ENCODE measurements around the gene TEDC1.

The TEDC1 gene

DNA sequence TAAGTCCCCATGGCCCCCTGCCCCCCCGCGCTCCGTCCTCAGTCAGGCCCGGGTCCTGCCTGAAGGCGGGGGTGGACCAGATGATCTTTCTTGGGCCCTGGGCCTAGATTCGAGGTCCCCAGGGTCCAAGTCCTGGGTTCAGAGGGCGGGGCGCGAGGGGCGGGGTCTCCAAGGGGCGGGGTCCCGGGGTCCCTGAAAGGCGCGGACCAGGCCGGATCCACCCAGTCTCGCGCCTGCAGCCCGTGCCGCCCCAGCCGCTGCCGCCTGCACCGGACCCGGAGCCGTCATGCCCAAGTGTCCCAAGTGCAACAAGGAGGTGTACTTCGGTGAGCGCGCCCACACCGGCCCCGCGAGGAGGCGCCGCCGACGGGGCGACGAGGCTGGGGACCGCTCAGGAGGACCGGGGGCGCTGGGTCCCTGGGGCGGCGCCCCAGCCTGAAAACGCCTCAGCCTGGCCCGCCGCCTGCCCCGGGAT lies 4.0 kb upstream of the TEDC1 start:
- no peak overlapping the region for H3K27ac ChIP-seq (ENCODE audit: insufficient read depth, low read depth, low read length, poor library complexity, severe bottlenecking)
- peaks cover 58% of the 10 kb centered on the region for H3K4me1 ChIP-seq (ENCODE audit: control insufficient read depth, insufficient read depth, low read length)
- 5% methylated on average over 45 of the region's 45 CpGs for WGBS, 2 experiments
- H3K36me3 ChIP-seq (ENCODE audit: control insufficient read depth, insufficient read depth, low read length) = no peaks in the 10 kb centered on the region
- peaks cover 46% of the 10 kb centered on the region for H3K27me3 ChIP-seq (ENCODE audit: control insufficient read depth, insufficient read depth, low read length, poor library complexity, severe bottlenecking)
- H3K9me3 ChIP-seq (ENCODE audit: control insufficient read depth, low read length) = no peaks in the 10 kb centered on the region
- peak overlapping the region; percentile 52 for H3K4me3 ChIP-seq (ENCODE audit: insufficient read depth, low read depth, low read length)

DNA sequence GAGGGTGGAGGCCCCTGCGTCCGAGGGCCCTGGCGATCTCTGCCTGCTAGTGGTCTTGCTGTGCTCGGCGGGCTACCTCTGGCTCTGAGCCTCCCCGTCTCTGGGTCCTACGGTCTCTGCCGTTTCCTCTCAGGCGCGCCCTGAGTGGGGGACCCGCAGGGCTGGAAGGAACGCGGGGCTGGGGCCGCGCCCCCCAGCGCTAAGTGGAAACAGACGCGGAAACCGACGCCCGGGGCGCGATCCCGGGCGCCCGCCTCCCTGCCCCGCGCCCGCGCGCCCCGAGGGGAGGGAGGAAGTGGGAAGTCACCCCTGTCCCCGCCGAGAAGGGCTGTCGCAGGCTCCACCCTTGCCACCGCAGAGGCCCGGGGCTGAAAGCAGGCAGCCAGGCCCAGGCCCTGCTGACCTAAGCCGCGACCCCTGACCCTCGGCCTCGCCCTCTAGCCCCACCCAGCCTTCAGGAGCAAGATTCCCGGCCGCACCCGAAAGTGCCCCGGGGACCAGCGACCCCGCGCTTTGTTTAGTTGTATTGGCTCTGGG lies 3.5 kb upstream of the TEDC1 start:
- Histone ChIP-seq H3K4me1 (ENCODE audit: control insufficient read depth, insufficient read depth, low read length) (peaks cover 59% of the 10 kb centered on the region), H3K4me3 (ENCODE audit: insufficient read depth, low read depth, low read length) (peak overlapping the region; percentile 52)

DNA sequence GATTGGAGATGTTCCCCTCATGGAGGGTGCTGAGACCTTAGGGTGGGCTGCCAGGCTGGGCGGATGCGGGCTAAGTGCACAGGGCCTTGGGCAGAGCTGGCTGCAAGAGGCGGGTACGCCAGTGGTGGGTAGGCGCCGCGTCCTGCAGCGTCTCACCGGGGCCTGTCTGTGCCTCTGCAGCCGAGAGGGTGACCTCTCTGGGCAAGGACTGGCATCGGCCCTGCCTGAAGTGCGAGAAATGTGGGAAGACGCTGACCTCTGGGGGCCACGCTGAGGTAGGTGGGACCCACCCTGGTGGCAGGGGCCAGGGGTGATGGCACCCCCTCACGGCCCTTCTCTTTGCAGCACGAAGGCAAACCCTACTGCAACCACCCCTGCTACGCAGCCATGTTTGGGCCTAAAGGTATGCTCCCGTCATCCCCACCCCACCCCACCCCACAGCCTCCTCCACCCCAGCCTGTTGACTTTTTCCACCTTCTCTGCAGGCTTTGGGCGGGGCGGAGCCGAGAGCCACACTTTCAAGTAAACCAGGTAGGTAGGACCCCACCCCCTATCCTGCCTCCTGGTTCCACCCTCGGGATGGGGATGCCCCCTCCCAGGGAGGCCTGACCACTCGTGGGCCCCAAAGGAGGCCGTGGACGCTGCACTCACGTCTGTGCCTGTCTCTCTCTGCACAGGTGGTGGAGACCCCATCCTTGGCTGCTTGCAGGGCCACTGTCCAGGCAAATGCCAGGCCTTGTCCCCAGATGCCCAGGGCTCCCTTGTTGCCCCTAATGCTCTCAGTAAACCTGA lies 2.9 kb upstream of the TEDC1 start:
- Histone ChIP-seq H3K27ac (ENCODE audit: insufficient read depth, low read depth, low read length, poor library complexity, severe bottlenecking) (peak overlapping the region; percentile 92), H3K36me3 (ENCODE audit: control insufficient read depth, insufficient read depth, low read length) (no peaks in the 10 kb centered on the region), H3K9me3 (ENCODE audit: control insufficient read depth, low read length) (no peaks in the 10 kb centered on the region), H3K4me3 (ENCODE audit: insufficient read depth, low read depth, low read length) (peak overlapping the region; percentile 52), H3K27me3 (ENCODE audit: control insufficient read depth, insufficient read depth, low read length, poor library complexity, severe bottlenecking) (peaks cover 35% of the 10 kb centered on the region), H3K4me1 (ENCODE audit: control insufficient read depth, insufficient read depth, low read length) (peaks cover 59% of the 10 kb centered on the region)
- 87 to 90% methylated on average over 26 of the region's 26 CpGs for WGBS, 2 experiments

More for the DNA sequence above, 3.5 kb upstream of the TEDC1 start:
- WGBS, 2 experiments = 15 to 16% methylated on average over 48 of the region's 48 CpGs
- H3K27ac ChIP-seq (ENCODE audit: insufficient read depth, low read depth, low read length, poor library complexity, severe bottlenecking) = no peak overlapping the region
- no peaks in the 10 kb centered on the region for H3K36me3 ChIP-seq (ENCODE audit: control insufficient read depth, insufficient read depth, low read length)
- H3K27me3 ChIP-seq (ENCODE audit: control insufficient read depth, insufficient read depth, low read length, poor library complexity, severe bottlenecking) = peaks cover 41% of the 10 kb centered on the region
- no peaks in the 10 kb centered on the region for H3K9me3 ChIP-seq (ENCODE audit: control insufficient read depth, low read length)

DNA sequence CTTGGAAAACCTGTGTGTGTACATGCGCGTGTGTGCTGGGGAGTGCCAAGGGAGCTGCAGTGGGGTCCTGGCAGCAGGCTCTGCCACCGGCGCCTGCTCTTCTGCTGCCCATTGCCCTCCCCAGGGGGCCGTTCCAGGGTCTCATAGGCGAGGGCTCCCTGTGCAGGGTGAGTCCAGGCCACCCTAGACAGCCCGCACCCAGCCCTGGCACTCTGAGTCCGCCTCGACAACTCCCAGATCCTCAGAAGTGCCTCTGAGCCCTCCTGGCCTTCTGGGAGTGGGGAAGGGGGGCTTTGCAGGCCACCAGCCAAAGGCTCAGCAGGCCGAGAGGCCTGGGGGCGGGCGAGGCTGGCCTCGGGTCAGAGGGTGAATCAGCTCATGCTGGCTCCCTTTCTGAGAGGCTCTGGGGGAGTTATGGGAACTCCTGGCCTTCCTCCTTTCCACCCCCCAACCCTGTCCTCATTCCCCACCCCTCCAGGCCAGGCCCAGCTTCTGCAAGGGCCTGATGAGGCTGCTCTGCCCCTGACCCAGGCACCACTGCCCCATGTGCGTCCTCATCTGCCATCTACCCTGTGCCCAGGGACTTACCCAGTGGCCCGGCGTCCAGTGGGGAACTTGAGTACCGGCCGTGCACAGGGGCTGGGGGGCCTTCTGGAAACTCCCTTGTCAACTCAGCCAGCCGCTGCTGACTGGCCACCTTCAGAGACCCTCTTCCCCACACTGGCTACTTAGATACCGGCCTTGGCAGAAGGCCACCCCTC lies 2.1 kb upstream of the TEDC1 start:
- Histone ChIP-seq H3K27ac (ENCODE audit: insufficient read depth, low read depth, low read length, poor library complexity, severe bottlenecking) (peak overlapping the region; percentile 92), H3K27me3 (ENCODE audit: control insufficient read depth, insufficient read depth, low read length, poor library complexity, severe bottlenecking) (peaks cover 35% of the 10 kb centered on the region), H3K9me3 (ENCODE audit: control insufficient read depth, low read length) (no peaks in the 10 kb centered on the region), H3K36me3 (ENCODE audit: control insufficient read depth, insufficient read depth, low read length) (no peaks in the 10 kb centered on the region), H3K4me1 (ENCODE audit: control insufficient read depth, insufficient read depth, low read length) (peaks cover 51% of the 10 kb centered on the region), H3K4me3 (ENCODE audit: insufficient read depth, low read depth, low read length) (peak overlapping the region; percentile 62)
- 69 to 70% methylated on average over 20 of the region's 20 CpGs for WGBS, 2 experiments

DNA sequence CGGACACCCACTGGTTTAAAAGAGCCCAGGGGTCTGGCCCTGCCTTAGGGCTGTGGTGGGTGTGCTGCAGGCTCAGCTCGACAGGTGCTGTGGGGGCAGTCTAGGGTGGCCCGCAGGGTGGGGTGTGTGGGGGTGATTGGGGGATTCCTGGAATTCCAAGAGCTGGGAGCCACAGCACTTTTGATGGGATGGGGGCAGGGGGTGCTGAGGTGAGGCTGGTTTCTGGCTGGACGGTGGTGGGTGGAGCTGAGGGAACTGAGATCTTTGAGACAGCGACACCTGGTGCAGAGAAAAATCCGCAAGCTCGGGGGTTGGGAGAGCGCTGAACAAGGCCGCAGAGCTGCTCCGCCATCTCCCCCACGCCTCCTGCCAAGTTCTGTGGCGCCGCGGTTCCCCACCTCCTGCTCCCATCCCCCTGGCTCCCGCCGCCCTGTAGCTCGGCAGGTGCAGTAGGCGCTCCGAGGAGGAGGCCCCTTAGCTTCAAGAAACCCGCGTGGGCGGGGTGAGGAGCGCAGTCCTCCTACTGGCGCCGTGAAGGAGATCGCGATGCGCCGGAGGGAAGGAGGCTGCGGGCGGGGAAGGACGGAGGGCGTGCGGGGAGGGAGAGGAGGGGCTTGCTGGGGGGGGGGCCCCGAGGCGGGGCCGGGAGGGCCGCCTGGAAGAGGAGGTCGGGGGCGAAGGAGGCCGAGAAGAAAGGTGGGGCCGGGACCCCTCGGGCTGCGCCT lies 1.3 kb upstream of the TEDC1 start:
- peaks cover 44% of the 10 kb centered on the region for H3K4me1 ChIP-seq (ENCODE audit: control insufficient read depth, insufficient read depth, low read length)
- no peaks in the 10 kb centered on the region for H3K36me3 ChIP-seq (ENCODE audit: control insufficient read depth, insufficient read depth, low read length)
- no peaks in the 10 kb centered on the region for H3K9me3 ChIP-seq (ENCODE audit: control insufficient read depth, low read length)
- peak overlapping the region; percentile 92 for H3K27ac ChIP-seq (ENCODE audit: insufficient read depth, low read depth, low read length, poor library complexity, severe bottlenecking)
- WGBS, 2 experiments = 2 to 3% methylated on average over 44 of the region's 44 CpGs
- H3K27me3 ChIP-seq (ENCODE audit: control insufficient read depth, insufficient read depth, low read length, poor library complexity, severe bottlenecking) = peaks cover 34% of the 10 kb centered on the region
- peak overlapping the region; percentile 62 for H3K4me3 ChIP-seq (ENCODE audit: insufficient read depth, low read depth, low read length)

DNA sequence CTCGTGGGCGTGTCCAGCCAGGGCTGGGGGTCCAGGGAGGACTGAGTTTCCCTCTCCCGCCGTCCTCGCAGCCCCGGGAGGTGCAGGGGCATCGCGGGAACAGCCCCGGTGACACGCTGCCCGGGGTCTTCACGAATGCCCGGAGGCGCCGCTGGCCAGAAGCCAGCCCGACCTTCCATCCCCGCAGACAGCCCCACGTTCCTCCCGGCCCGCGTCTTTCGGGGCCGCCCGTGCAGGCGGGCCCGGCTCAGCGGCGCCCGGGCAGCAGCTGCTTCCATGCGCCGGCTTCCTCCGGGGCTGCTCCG lies 827 bp upstream of the TEDC1 start:
- no peaks in the 10 kb centered on the region for H3K9me3 ChIP-seq (ENCODE audit: control insufficient read depth, low read length)
- peaks cover 28% of the 10 kb centered on the region for H3K27me3 ChIP-seq (ENCODE audit: control insufficient read depth, insufficient read depth, low read length, poor library complexity, severe bottlenecking)
- H3K36me3 ChIP-seq (ENCODE audit: control insufficient read depth, insufficient read depth, low read length) = no peaks in the 10 kb centered on the region
- peak overlapping the region; percentile 62 for H3K4me3 ChIP-seq (ENCODE audit: insufficient read depth, low read depth, low read length)
- H3K27ac ChIP-seq (ENCODE audit: insufficient read depth, low read depth, low read length, poor library complexity, severe bottlenecking) = peak overlapping the region; percentile 92
- H3K4me1 ChIP-seq (ENCODE audit: control insufficient read depth, insufficient read depth, low read length) = peaks cover 42% of the 10 kb centered on the region
- 1 to 2% methylated on average over 33 of the region's 33 CpGs for WGBS, 2 experiments

DNA sequence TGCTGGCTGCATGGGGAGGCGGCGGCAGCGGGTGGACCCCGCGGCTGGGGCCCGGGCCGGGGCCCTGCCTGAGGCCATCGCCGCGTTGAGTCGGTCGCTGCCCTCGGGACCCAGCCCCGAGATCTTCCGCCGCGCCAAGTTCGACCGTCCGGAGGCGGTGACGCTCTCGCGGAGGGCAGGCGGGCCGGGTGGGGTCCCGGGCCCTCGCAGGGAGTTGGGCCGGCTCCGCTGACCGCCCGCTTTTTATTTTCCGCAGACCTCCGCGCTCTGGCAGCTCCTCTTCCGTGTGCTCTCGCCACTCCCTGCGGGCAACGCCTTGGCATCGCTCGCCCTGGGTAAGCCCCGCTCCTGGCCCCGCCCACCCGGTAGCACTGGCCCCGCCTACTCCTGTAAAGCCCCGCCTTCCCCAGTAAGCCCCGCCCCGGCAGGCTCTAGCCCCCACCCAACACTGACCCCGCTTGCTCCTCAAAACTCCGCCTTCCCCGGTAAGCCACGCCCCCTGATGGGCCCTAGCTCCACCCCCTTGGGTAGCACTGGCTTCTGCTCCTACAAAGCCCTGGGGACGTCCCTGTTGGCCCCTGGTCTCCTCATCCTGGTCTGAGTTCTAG lies 424 bp downstream of the TEDC1 start:
- WGBS, 2 experiments = 5% methylated on average over 53 of the region's 53 CpGs
- peaks cover 31% of the 10 kb centered on the region for H3K4me1 ChIP-seq (ENCODE audit: control insufficient read depth, insufficient read depth, low read length)
- no peaks in the 10 kb centered on the region for H3K9me3 ChIP-seq (ENCODE audit: control insufficient read depth, low read length)
- H3K27ac ChIP-seq (ENCODE audit: insufficient read depth, low read depth, low read length, poor library complexity, severe bottlenecking) = peak overlapping the region; percentile 76
- peak overlapping the region; percentile 62 for H3K4me3 ChIP-seq (ENCODE audit: insufficient read depth, low read depth, low read length)
- H3K27me3 ChIP-seq (ENCODE audit: control insufficient read depth, insufficient read depth, low read length, poor library complexity, severe bottlenecking) = peaks cover 16% of the 10 kb centered on the region
- no peaks in the 10 kb centered on the region for H3K36me3 ChIP-seq (ENCODE audit: control insufficient read depth, insufficient read depth, low read length)

DNA sequence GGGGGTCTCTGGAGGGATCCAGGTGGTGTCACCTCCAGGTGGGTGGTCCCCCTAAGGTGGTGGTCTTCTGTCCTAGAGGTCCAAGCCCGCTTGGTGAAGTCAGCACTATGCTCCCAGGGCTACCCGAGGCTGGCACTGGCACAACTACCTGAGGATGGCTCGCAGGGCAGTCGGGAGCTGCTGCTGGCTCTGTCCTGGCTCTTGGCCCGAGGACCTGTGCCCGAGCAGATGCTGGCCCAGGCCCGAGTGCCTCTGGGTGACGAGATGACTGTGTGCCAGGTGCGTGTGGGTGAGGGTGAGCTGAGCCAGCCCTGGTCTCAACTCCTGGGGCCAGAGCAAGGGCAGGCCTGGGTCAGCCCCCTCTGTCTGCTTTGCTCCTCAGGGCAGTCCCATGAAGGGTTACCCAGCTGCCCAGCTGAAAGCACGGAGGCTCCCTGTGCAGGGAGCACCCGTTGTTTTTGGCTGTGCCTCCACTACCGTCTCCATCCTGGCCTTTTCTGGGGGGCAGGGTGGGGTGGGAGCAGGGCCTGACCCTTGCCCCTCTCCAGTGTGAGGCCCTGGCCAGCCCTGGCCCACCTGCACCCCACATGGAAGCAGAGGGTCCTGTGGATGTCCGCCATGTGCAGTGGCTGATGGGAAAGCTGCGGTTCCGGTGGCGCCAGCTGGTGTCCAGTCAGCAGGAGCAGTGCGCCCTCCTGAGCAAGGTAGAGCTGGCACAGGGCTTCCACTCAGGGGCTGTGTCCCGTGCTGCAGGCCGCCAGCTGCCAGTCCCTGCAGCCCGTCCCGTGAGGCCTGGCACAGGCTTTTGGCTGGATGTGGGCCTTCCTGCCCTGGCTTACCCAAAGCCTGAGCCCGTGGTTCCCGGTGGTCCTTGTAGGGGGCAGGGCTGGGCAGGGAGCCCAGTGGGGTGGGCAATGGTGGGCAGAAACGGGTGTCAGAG lies 1.3 kb downstream of the TEDC1 start:
- Histone ChIP-seq H3K9me3 (ENCODE audit: control insufficient read depth, low read length) (no peaks in the 10 kb centered on the region), H3K27me3 (ENCODE audit: control insufficient read depth, insufficient read depth, low read length, poor library complexity, severe bottlenecking) (peaks cover 8% of the 10 kb centered on the region), H3K36me3 (ENCODE audit: control insufficient read depth, insufficient read depth, low read length) (no peaks in the 10 kb centered on the region), H3K4me1 (ENCODE audit: control insufficient read depth, insufficient read depth, low read length) (peaks cover 23% of the 10 kb centered on the region), H3K27ac (ENCODE audit: insufficient read depth, low read depth, low read length, poor library complexity, severe bottlenecking) (no peak overlapping the region), H3K4me3 (ENCODE audit: insufficient read depth, low read depth, low read length) (peak overlapping the region; percentile 62)
- WGBS, 2 experiments = 95% methylated on average over 24 of the region's 24 CpGs
